OCI-LY7 (cell line): ENCODE measurements around the gene TMPRSS3.

Experiments
- CTCF ChIP-seq: fragments of 200-600 bp; sonication (generic); conservative IDR thresholded peaks from 2 replicates; pipeline ENCODE4 v1.5.1; 2014; ENCODE audit warnings: mild to moderate bottlenecking, antibody characterized with exemption, low read length, moderate library complexity, mixed read lengths
- EZH2phosphoT487 ChIP-seq: fragments of 200-600 bp; sonication (generic); IDR thresholded peaks from 2 replicates; pipeline ENCODE4 v1.6.1; 2018; ENCODE audit warnings: low read depth, borderline replicate concordance, mild to moderate bottlenecking, mixed run types, antibody characterized with exemption, low read length, moderate library complexity, mixed read lengths

- TF ChIP-seq CTCF = no peak
- TF ChIP-seq EZH2phosphoT487 = no peak
Measured at GRCh38 chr21:42350318-42350910, 45.4 kb downstream of the TMPRSS3 start.
